Fibroblast of upper back skin (primary cell): ENCODE measurements around the gene ATP6V0C.

Experiments
- DNase-seq: peaks from one replicate; pipeline ENCODE4 v3.0.0-alpha.2; 2013

ATP6V0C gene

GRCh38 chr16:2493605-2494004, 20.1 kb upstream of the ATP6V0C start:
- DNase-seq: no peak

- no peak for DNase-seq
These were observed 19.1 kb upstream of the ATP6V0C start for GRCh38 chr16:2494616-2495015.

- DNase-seq: no peak
These were observed 18.7 kb upstream of the ATP6V0C start for GRCh38 chr16:2495041-2495440.

- no peak for DNase-seq
These were observed 17.3 kb upstream of the ATP6V0C start for GRCh38 chr16:2496223-2497115.

- no peak for DNase-seq
These were observed 16.6 kb upstream of the ATP6V0C start for GRCh38 chr16:2497116-2497630.

- DNase-seq: no peak
These were observed 15.9 kb upstream of the ATP6V0C start for GRCh38 chr16:2497695-2498484.

- no peak for DNase-seq
These were observed 15.1 kb upstream of the ATP6V0C start for GRCh38 chr16:2498531-2499253.

- no peak for DNase-seq
These were observed 14.3 kb upstream of the ATP6V0C start for GRCh38 chr16:2499454-2499853.

- DNase-seq: no peak
These were observed 13.8 kb upstream of the ATP6V0C start for GRCh38 chr16:2499890-2500429.

GRCh38 chr16:2500430-2500917, 13.3 kb upstream of the ATP6V0C start:
- DNase-seq: no peak

- DNase-seq: peak; percentile 68
These were observed 12.6 kb upstream of the ATP6V0C start for GRCh38 chr16:2500918-2501750.

- no peak for DNase-seq
These were observed 11.5 kb upstream of the ATP6V0C start for GRCh38 chr16:2501946-2502895.

GRCh38 chr16:2505695-2506094, 8.1 kb upstream of the ATP6V0C start:
- DNase-seq: no peak

GRCh38 chr16:2507052-2507659, 6.6 kb upstream of the ATP6V0C start:
- no peak for DNase-seq

GRCh38 chr16:2507665-2508064, 6.1 kb upstream of the ATP6V0C start:
- no peak for DNase-seq

- no peak for DNase-seq
These were observed 4.9 kb upstream of the ATP6V0C start for GRCh38 chr16:2508722-2509400.

GRCh38 chr16:2511128-2511800, 2.5 kb upstream of the ATP6V0C start:
- DNase-seq: peak; percentile 52

- DNase-seq: no peak
These were observed 1.6 kb upstream of the ATP6V0C start for GRCh38 chr16:2511996-2512734.
